BJ (cell line): ENCODE data around the gene TBCEL. TPM values are rescaled to one million over a fixed set of nuclear protein-coding genes. Genes with fewer than 3 reads are reported as not detected.

Experiments used
- CTCF ChIA-PET: fragments of 350-600 bp; formaldehyde crosslinking; extraction: SDS; loops from one replicate; lab custom pipeline; 2021; ENCODE audit warnings: antibody characterized with exemption, inconsistent platforms; lab: Yijun Ruan, JAX
- POLR2A ChIA-PET: fragments of 300-600 bp; sonication (Branson Sonifier 250); formaldehyde crosslinking; extraction: SDS; loops from one replicate; lab custom pipeline; 2021; ENCODE audit warnings: antibody characterized with exemption; lab: Charles Lee
- DNase-seq: peaks from one replicate; pipeline ENCODE4 v3.0.0-alpha.2; 2011; ENCODE audit warnings: low read depth
- H3K27me3 ChIP-seq: 2 replicates; pipeline ENCODE4 v1.6.0; 2011; ENCODE audit warnings: low read length; ENCODE audit not compliant: control insufficient read depth, insufficient read depth
- H3K36me3 ChIP-seq: 2 replicates; pipeline ENCODE4 v1.5.1; 2011; ENCODE audit warnings: low read length; ENCODE audit not compliant: control insufficient read depth, insufficient read depth
- H3K4me3 ChIP-seq: 2 replicates; pipeline ENCODE4 v1.5.1; 2011; ENCODE audit warnings: low read depth, mild to moderate bottlenecking, control low read depth, low read length
- polyA plus RNA-seq: library from polyadenylated mRNA; depleted of rRNA; stranded (reverse); fragments of >200 nt; gene quantifications from 2 replicates; pipeline ENCODE4 v1.2.3, GENCODE V29; 2011
- TF ChIP-seq, protein P1 (sequence below): IDR thresholded peaks from 2 replicates; pipeline ENCODE4 v1.5.1; 2011; ENCODE audit warnings: low read depth, mild to moderate bottlenecking, control low read depth, inconsistent platforms, low read length, moderate library complexity; ENCODE audit not compliant: insufficient read depth

The TBCEL gene
- polyA plus RNA-seq, 1 experiment: 8.6 TPM

DNA sequence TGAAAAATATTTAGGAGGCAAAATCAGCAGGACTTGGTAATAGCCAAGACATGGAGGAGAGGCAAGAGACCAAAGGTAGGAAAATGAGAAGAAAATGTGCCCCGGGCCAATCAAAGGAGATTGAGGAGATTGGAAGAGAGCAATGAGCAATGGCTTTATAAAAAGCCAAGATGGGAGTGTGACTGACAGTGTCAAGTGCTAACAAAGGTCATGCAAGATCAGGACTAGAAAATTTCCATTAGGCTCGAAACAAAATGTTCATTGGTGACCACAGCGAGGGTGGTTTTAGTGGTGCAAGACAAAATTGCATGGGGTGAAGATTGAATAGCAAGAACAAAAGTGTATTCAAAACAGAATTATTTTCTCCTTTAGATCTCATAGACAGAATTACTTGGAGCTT, 45.2 kb upstream of the TBCEL start:
- ChIA-PET POLR2A (no interaction called here), CTCF (no interaction called here)
- H3K36me3 ChIP-seq: no peaks in the 10 kb centered on the region

DNA sequence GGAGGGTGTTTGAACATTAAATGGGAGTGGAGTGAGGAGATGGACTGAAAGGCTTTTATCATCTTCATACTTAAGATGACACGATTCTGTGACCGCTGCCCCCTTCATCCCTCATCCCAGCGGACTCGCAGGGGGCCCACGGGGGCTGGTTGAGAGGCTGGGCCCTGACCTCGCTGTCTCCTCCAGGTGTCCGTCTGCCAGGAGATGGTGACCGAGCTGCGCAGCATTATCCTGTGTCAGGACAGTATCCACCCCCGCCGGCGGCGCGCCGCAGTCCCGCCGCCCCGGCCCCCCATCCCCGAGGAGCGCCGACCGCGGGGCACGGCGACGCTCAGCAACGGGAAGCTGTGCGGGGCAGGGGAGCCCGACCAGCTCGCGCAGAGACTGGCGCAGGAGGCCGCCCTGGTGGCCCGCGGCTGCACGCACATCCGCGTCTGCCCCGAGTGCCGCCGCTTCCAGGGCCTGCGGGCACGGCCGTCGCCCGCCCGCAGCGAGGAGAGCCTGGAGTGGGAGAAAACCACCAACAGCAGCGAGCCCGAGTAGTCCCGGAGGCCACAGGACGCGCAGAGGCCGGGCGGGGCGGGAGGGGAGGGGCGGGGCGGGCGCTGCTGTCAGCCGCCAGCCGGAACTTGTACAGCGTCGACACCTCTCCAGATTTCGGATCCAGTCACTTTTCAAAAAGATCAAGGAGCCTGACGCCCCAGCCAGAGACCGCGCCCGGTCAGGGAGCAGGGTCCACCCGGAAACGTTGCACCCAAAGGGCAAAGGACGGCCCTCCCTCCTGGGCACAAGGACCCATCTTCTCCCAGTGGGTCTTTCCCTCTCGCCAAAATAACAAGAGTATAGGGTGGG, 38.0 kb upstream of the TBCEL start:
- peaks cover 7% of the 10 kb centered on the region for H3K27me3 ChIP-seq
- TF ChIP-seq, protein P1, sequence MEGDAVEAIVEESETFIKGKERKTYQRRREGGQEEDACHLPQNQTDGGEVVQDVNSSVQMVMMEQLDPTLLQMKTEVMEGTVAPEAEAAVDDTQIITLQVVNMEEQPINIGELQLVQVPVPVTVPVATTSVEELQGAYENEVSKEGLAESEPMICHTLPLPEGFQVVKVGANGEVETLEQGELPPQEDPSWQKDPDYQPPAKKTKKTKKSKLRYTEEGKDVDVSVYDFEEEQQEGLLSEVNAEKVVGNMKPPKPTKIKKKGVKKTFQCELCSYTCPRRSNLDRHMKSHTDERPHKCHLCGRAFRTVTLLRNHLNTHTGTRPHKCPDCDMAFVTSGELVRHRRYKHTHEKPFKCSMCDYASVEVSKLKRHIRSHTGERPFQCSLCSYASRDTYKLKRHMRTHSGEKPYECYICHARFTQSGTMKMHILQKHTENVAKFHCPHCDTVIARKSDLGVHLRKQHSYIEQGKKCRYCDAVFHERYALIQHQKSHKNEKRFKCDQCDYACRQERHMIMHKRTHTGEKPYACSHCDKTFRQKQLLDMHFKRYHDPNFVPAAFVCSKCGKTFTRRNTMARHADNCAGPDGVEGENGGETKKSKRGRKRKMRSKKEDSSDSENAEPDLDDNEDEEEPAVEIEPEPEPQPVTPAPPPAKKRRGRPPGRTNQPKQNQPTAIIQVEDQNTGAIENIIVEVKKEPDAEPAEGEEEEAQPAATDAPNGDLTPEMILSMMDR: no peak
- DNase-seq: no peak
- H3K36me3 ChIP-seq: no peaks in the 10 kb centered on the region
- peak overlapping the region; percentile 36 for H3K4me3 ChIP-seq
- POLR2A ChIA-PET: no interaction called here
- CTCF ChIA-PET: interaction anchor here (0.7 to 1.4 kb wide), 3 partner anchors 8 to 14 kb away, joined by 3 to 5 read pairs (median 5); no protein-coding TSS in a partner anchor

More for the DNA sequence above, 45.2 kb upstream of the TBCEL start:
- DNase-seq: no peak
- H3K27me3 ChIP-seq: peaks cover 3% of the 10 kb centered on the region; the same call in 1 of the 2 replicates
- no peak overlapping the region for H3K4me3 ChIP-seq
- TF ChIP-seq, protein P1: no peak

DNA sequence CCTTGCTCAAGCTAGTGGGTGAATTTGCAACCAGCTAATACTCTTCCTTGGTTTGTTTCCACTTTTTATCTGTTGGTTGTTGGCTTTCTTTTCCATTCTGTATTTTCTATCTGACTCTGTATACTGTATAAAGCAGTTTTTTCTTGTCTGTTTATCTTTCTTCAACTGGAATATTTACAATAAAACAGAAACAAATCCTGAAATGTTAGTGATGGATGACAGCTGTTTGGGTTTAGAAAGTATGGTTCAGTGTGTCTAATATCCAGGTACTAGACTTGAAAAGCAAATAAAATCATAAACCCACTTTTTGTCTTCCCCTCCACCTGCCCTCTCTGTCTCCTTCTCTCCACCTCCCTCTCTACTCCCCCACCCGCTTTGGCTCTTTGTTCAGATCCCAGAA, 35.3 kb upstream of the TBCEL start:
- TF ChIP-seq, protein P1: no peak
- CTCF ChIA-PET: interaction anchor here (1.1 kb wide), 2 partner anchors 12 to 206 kb away, joined by 3 to 4 read pairs; no protein-coding TSS in a partner anchor
- Histone ChIP-seq H3K36me3 (no peaks in the 10 kb centered on the region), H3K27me3 (peaks cover 4% of the 10 kb centered on the region), H3K4me3 (no peak overlapping the region)
- POLR2A ChIA-PET: no interaction called here
- DNase-seq: no peak

DNA sequence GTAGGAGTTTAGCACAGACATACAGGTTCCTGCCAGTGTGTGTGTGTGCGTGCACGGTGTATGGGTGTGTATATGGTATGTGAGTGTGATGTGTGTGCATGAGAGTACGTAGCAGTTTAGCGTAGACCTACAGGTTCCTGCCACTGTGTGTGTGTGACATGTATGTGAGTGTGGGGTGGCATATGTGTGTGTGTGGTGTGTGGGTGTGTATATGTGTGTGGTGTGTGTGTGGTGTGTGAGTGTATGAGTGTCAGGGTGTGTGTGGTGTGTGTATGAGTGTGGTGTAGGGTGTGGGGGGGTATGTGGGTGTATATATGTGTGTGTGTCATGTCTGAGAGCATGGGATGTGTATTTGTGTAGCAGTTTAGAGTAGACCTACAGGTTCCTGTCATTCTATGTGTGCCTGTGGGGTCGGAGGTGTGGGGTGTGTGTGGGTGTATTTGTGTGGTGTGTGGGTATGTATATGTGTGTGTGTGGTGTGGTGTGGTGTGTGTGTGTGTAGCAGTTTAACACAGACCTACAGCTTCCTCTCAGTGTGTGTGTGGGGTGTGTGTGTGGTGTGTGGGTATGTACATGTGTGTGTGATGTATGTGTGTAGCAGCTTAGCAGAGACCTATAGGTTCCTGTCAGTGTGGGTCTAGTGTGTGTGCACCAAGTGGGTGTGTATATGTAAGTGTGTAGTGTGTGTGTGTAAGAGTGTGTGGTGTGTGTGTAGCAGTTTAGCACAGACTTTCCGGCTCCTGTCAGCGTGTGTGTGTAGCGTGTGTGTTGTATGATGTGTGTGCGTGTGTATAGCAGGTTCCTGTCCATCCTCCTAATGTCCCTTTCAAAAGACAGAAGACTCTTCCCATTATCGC, 31.8 kb upstream of the TBCEL start:
- H3K4me3 ChIP-seq: no peak overlapping the region
- no peaks in the 10 kb centered on the region; the same call in 1 of the 2 replicates for H3K27me3 ChIP-seq
- DNase-seq: no peak
- no peaks in the 10 kb centered on the region for H3K36me3 ChIP-seq
- TF ChIP-seq, protein P1: no peak
- ChIA-PET CTCF (no interaction called here), POLR2A (no interaction called here)
